GM21381 (cell line): ENCODE data around the gene CYFIP2.

Experiments used
- ATAC-seq: cut with Tn5 transposase; IDR thresholded peaks from one replicate; pipeline ENCODE4 v1.9.1; 2021; ENCODE audit warnings: mild to moderate bottlenecking, moderate library complexity; ENCODE audit not compliant: unreplicated experiment

CYFIP2 gene

GRCh38 chr5:157253547-157253946, 12.4 kb upstream of the CYFIP2 start:
- ATAC-seq, result peak; percentile 54

- no peak for ATAC-seq
These were observed 7.5 kb upstream of the CYFIP2 start for GRCh38 chr5:157258450-157258849.

- no peak for ATAC-seq
These were observed 6.2 kb upstream of the CYFIP2 start for GRCh38 chr5:157259699-157260098.

GRCh38 chr5:157263496-157264090, 2.3 kb upstream of the CYFIP2 start:
- ATAC-seq, result no peak

GRCh38 chr5:157266286-157267007, 524 bp downstream of the CYFIP2 start:
- ATAC-seq, result peak; percentile 46

GRCh38 chr5:157267025-157267424, 1.1 kb downstream of the CYFIP2 start:
- no peak for ATAC-seq

GRCh38 chr5:157267761-157268480, 2.0 kb downstream of the CYFIP2 start:
- no peak for ATAC-seq

- ATAC-seq, result no peak
These were observed 3.3 kb downstream of the CYFIP2 start for GRCh38 chr5:157269165-157269671.

- no peak for ATAC-seq
These were observed 3.9 kb downstream of the CYFIP2 start for GRCh38 chr5:157269761-157270272.

- ATAC-seq, result no peak
These were observed 4.8 kb downstream of the CYFIP2 start for GRCh38 chr5:157270771-157271170.

- peak; percentile 83 for ATAC-seq
These were observed 5.9 kb downstream of the CYFIP2 start for GRCh38 chr5:157271740-157272271.

- ATAC-seq, result peak; percentile 43
These were observed 7.2 kb downstream of the CYFIP2 start for GRCh38 chr5:157273131-157273556.

GRCh38 chr5:157275403-157275802, 9.5 kb downstream of the CYFIP2 start:
- ATAC-seq, result no peak

GRCh38 chr5:157278319-157279037, 12.6 kb downstream of the CYFIP2 start:
- ATAC-seq, result no peak

- no peak for ATAC-seq
These were observed 13.8 kb downstream of the CYFIP2 start for GRCh38 chr5:157279605-157280239.

- ATAC-seq, result no peak
These were observed 15.0 kb downstream of the CYFIP2 start for GRCh38 chr5:157280927-157281326.

GRCh38 chr5:157282150-157282549, 16.2 kb downstream of the CYFIP2 start:
- no peak for ATAC-seq

GRCh38 chr5:157283434-157283833, 17.5 kb downstream of the CYFIP2 start:
- ATAC-seq, result peak; percentile 100

GRCh38 chr5:157284458-157285212, 18.7 kb downstream of the CYFIP2 start:
- no peak for ATAC-seq
